AG04449 (cell line): ENCODE data around the gene SNCAIP.

ENCODE experiments used
- CTCF ChIA-PET: fragments of 350-600 bp; formaldehyde crosslinking; extraction: SDS; loops from one replicate; lab custom pipeline; 2021; ENCODE audit warnings: antibody characterized with exemption; lab: Yijun Ruan, JAX
- POLR2A ChIA-PET: fragments of 400-600, 350-600 bp; formaldehyde crosslinking; extraction: SDS; loops from one replicate; lab custom pipeline; 2020; ENCODE audit warnings: antibody characterized with exemption, inconsistent platforms; lab: Yijun Ruan, JAX
- DNase-seq: peaks from one replicate; pipeline ENCODE4 v3.0.0-alpha.2; 2010; ENCODE audit warnings: low read depth, low spot score
- H3K4me3 ChIP-seq: 2 replicates; pipeline ENCODE4 v1.5.1; 2011; ENCODE audit warnings: low read depth, mild to moderate bottlenecking, control low read depth, low read length
- TF ChIP-seq, protein P1 (sequence below): IDR thresholded peaks from one replicate; pipeline ENCODE4 v1.5.1; 2011; ENCODE audit warnings: mild to moderate bottlenecking, moderate library complexity, low read length, control low read depth, inconsistent platforms; ENCODE audit not compliant: insufficient read depth; ENCODE audit errors: missing control alignments

The SNCAIP gene

DNA sequence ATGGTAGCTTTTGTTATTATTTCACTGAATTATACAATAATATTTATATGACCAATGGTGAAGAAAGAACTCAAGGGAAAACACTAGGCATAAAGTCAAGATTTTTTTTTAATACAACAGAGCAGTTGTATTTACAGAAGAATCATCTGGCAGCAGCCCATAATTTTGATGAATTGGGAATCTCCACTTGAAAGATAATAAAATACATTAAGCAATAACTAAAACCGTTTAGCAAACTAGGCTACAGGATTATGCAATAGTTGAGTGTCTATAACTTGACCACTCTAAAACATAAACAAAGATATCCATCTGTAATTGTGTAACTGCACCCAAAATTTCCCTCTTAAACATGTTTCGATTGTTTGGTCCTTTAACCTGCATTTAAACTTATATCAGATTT is 80.8 kb downstream of the SNCAIP start:
- TF ChIP-seq, protein P1, sequence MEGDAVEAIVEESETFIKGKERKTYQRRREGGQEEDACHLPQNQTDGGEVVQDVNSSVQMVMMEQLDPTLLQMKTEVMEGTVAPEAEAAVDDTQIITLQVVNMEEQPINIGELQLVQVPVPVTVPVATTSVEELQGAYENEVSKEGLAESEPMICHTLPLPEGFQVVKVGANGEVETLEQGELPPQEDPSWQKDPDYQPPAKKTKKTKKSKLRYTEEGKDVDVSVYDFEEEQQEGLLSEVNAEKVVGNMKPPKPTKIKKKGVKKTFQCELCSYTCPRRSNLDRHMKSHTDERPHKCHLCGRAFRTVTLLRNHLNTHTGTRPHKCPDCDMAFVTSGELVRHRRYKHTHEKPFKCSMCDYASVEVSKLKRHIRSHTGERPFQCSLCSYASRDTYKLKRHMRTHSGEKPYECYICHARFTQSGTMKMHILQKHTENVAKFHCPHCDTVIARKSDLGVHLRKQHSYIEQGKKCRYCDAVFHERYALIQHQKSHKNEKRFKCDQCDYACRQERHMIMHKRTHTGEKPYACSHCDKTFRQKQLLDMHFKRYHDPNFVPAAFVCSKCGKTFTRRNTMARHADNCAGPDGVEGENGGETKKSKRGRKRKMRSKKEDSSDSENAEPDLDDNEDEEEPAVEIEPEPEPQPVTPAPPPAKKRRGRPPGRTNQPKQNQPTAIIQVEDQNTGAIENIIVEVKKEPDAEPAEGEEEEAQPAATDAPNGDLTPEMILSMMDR, result no peak
- POLR2A ChIA-PET, result no interaction called here
- CTCF ChIA-PET, result no interaction called here
- H3K4me3 ChIP-seq, result no peak overlapping the region
- DNase-seq, result no peak

DNA sequence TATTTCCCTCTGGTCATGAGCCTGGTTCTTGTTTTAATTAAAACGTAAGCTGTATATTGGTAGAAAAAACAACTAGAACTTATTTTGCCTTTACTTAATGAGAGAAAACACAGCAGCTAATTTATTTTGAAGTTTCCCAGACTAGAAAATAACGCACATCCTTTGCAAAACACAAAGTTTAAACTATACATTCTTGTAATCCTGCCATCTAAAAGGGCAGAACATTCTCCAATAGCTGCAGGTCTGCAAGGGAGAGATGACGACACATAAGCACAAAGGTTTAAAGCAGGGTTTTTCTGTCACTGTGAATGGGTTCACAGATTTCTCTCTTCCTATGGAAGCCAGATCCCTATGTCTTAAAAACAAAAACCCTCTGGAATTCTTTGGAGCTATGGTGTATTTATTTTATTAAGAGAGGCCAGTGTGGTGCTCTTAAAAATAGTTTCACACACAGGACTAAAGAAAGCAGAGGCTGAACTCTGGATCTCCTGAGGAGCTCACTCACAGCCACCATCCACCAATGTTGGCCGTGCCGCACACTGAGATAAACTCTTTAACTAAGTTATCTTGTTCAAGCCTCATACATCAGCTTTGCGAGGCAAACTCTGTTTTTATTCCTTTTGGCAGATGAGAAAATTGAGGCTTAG is 82.4 kb downstream of the SNCAIP start:
- ChIA-PET CTCF (interaction anchor here (0.9 kb wide), 1 partner anchor 12 kb away, joined by 3 read pairs; no protein-coding TSS in a partner anchor), POLR2A (no interaction called here)
- TF ChIP-seq, protein P1, result no peak
- no peak for DNase-seq
- H3K4me3 ChIP-seq, result no peak overlapping the region

DNA sequence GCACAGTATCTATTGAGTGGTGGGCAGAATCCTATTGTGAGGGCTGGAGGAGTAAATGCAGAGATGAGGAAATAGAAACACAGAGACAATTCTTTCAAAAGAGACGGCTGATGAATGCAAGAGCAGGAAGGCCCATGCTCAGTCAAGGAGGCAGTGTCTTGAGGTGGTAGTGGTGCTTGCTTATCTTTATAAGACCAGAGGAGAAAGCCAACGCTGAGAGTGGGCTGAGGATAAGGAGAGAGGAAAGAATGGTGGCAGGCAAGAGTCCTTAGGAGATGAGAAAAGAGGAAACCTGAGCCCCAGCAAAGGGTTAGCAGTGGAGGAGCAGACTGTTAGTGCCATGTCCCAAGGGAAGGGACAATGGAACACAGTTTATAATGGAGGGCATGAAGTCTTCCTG is 86.0 kb downstream of the SNCAIP start:
- TF ChIP-seq, protein P1, result no peak
- POLR2A ChIA-PET, result no interaction called here
- CTCF ChIA-PET, result no interaction called here
- no peak for DNase-seq
- H3K4me3 ChIP-seq, result no peak overlapping the region

DNA sequence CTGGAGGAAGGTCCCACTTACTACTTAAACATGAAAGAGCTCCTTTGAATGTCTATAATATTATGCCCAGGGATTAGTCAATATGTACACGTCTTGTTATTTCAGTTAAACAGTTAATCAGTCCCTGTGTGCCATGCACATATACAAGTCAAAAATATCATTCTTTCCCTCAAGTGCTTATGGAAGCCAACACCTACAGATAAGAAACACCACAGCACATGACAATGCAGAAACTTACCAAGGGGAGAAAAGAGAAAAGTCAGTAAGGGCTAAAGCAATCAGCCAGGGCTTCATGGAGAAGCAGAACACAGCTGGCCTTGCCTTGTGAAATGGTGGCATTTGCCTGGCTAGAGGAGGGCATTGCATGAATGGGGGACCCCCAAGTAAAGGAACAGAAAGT is 88.3 kb downstream of the SNCAIP start:
- TF ChIP-seq, protein P1, result no peak
- H3K4me3 ChIP-seq, result no peak overlapping the region
- ChIA-PET POLR2A (no interaction called here), CTCF (interaction anchor here (1.6 kb wide), 1 partner anchor 204 kb away, joined by 8 read pairs; no protein-coding TSS in a partner anchor)
- DNase-seq, result no peak

DNA sequence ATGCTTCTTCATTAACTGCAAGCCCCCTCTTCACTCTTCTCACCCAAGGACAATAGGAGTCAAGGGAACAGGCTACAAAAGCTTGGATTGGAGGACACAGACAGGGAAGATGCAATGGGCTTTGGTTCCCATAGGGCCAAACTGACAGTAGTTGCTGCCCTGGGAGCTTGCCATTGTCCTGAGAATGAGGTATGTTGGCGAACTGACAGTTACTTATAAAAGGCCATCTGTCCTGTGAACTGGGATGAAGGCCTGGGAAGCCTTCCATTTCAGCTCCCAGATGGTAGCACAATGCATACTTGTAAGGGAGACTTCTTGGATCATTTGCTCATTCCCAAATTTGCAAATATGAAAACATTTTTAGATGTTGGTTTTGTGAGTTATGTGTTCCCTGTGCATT is 88.9 kb downstream of the SNCAIP start:
- no peak overlapping the region for H3K4me3 ChIP-seq
- ChIA-PET CTCF (interaction anchor here (1.6 kb wide), 1 partner anchor 205 kb away, joined by 8 read pairs; no protein-coding TSS in a partner anchor), POLR2A (no interaction called here)
- TF ChIP-seq, protein P1, result no peak
- DNase-seq, result no peak

DNA sequence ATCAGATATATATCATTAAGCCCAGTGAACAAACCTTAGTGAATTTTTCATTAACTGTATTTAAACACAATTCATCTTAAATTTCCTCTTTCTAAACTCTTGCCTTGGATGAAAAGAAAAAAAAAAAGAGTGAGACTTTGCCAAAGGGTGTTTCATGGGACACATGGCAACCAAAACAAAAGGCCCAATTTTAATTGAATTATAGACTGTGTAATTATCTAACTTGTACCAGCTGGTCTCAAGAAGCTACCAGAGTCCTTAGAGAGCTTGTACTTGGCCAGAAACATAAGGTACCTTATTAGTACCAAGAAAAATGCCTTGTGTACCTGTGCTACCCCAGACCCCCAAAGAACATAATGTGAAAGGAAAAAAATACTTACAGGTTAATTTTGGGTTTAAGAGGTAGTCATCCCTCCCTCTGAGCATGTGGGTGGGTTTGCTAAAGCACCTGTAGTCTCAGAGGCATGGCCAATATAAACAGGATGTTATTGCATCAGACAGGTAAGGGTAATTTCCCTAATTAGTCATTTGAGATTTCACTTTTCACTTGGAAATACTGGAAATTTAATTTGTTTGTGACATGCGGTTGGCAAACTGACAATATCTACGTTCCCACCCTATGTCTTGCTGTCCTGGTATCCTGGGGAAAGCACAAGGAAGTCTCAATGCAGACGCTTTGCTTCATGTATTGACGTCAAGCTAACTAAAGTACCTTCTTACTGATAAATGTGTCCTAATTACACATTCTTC is 90.1 kb downstream of the SNCAIP start:
- ChIA-PET CTCF (interaction anchor here (1.1 kb wide), 1 partner anchor 15 kb away, joined by 3 read pairs; no protein-coding TSS in a partner anchor), POLR2A (no interaction called here)
- TF ChIP-seq, protein P1, result no peak
- no peak for DNase-seq
- H3K4me3 ChIP-seq, result no peak overlapping the region
